Skin of body (tissue), 2 donors: Measurements from ENCODE around the gene RAB25. TPM values are rescaled to one million over a fixed set of nuclear protein-coding genes. Genes with fewer than 3 reads are reported as not detected.
A peak's percentile ranks its signal among the peaks of the same experiment; 100 is the strongest.
"Not testable (repeated sequence)": the region's sequence is repeated elsewhere in the genome, so short reads cannot be mapped to it uniquely, and the experiment has no call there.

ENCODE experiments used
- DNase-seq: peaks from one replicate; lab custom pipeline; 2025; lab: John Stamatoyannopoulos, UW
- total RNA-seq: library from RNA; depleted of rRNA; stranded (reverse); fragments of >200 nt; gene quantifications from one replicate; pipeline ENCODE4 v1.2.3, GENCODE V29; 2014

The RAB25 gene
- total RNA-seq, result 31.7 TPM

DNA sequence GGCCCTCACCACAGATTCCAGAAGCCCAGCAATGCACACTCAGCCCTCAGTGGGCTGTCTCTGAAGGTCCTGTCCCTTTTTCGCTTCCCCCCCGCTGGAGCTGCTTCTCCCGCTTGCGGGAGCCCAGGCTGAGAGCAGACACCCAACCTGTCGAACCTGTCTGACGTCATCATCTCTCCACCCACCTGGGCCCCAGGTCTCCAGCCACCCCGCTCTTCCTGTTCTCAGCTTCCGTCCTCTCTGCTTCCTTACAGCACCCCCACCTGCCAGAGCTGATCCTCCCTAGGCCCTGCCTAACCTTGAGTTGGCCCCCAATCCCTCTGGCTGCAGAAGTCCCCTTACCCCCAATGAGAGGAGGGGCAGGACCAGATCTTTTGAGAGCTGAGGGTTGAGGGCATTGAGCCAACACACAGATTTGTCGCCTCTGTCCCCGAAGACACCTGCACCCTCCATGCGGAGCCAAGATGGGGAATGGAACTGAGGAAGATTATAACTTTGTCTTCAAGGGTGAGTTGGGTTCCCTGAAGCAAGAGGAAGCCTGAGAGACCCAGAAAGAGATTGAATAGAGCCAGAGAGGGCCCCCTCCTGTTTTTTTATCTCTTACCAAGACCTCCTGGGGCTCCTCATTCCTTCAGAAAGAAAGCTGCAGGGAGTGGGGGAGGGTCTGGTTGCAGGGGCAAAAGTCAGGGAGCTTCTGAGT lies at the start of gene RAB25:
Gene RAB25 (plus strand): TSS at position 224 of the 700 bp plus-strand sequence. CDS start 241 bp downstream, at position 465.
- no peak for DNase-seq

DNA sequence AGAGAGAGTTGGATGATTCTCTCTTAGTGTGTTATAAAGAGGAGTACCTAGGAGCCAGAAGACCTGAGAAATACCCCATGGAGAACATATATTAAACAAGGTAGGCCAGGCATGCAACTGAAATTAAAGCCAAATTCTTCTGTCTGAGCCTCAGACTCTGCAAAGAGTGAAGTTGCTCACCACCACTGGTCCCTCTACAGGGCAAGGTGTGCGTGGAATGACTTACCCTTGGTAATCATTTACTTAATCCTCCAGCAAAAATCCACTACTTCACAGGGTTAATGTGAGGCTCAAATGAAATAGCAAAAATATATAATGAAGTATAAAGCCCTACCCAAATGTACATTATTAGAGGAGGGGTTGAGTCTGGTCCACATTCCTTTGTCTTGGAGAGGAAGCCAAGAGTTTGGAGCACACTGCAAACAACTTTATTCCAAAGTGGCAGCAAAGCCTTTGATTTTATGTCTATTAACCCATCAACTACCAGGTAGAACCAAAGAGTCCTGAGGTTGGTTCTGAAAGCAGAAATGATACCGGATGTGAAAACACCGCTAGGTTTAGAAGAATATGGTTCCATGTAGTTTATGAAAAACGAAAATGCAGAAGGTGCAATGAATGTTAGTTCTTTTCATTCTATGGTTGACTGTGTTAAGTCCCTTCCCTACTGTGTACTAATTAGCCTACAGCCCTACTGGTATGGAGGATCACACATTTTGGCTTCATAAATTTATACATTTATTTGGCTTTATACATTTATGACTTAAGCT lies 48.7 kb upstream of the RAB25 start:
- no peak for DNase-seq

DNA sequence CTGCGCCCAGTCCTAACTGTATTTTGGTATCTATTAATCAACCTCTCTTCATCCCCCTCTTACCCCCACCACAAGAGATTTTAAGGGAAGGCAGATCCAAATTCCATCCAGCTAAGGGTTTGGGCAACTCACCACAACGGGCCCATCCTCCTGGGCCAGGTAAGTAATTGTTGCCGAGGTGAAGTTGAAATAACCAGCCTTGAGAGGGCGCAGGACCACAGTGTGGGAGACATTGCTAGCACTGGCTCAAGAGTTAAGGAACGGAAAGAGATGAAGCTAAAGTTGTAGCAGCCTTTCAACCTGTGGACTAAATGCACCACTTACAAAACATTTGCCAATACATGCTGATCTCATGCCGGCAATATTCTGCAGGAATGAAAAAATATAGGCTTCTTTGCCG lies 46.1 kb upstream of the RAB25 start:
- no peak for DNase-seq

DNA sequence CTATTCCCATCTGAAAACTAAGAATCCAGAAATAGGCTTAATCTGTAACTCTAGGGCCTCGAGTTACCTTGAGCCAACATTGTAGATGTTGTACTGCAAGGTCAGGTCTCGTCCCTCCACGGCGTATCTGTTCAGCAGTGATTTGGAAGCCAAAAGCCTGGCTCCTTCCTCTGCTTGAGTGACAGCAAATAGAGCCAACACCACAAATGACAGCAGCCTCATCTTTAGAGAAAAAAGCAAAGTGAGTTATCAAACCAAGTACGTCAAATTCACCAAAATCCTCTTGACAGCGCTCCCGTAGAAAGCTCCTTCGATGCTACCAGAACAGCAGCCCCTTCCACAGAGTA lies 41.0 kb upstream of the RAB25 start:
- DNase-seq, result no peak

DNA sequence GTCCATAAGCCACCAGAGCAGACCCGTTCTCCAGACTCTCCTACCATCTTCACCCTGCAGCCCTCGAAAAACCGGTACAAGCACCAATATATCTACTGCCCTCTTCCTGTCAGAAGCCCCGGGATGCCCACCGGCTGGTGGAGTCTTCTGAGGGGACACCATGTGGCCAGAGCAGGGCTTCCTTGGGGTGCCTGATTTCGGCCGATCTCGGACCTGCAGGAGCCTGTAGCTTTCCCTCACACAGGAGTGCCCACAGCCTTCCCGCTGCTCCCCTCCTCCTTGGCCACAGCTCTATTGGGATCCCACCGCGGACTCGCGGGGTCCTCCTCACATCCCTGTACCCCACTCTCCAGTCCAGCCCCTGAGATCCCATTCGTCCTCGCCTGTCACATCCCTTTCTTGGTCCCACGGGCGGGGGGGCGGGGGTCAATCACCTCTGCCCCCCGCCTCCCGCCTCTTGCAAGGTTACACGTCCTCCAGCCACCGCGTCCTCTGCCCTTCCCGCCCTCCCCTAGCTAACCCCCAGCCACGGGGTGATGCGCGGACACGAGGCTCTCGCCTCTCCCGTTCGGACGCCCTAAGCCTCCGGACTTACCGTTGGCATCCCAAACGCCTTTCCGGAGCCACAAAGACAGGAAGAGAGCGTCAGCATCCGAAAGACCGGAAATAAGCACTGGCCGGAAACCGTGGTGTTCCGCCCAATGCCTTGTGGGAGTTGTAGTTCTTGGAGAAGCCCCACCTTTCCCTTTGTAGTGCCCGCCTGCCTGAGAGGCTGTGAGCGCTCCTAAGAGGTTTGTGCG lies 40.5 kb upstream of the RAB25 start, which contains the start of gene SSR2:
Gene SSR2 (minus strand): TSS at position 659 of the 800 bp plus-strand sequence. CDS start 784 bp downstream, outside the sequence.
- DNase-seq, result peak; percentile 93

DNA sequence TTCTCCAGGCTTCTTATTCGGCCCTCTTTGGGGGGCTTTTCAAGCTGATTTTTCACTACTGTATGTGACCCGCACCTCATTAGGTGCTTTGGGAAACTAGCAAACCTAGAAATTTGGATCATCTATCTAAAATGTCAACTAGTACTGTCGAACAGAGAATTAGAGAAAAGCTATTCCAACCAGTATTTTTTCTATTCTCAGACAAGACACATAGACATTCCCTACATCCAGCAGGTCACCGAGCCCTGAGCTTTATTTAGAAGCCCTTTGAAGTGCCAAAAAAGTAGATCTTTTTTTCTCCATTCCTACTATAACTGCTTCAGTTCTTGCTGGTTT lies 39.9 kb upstream of the RAB25 start:
- no peak for DNase-seq

DNA sequence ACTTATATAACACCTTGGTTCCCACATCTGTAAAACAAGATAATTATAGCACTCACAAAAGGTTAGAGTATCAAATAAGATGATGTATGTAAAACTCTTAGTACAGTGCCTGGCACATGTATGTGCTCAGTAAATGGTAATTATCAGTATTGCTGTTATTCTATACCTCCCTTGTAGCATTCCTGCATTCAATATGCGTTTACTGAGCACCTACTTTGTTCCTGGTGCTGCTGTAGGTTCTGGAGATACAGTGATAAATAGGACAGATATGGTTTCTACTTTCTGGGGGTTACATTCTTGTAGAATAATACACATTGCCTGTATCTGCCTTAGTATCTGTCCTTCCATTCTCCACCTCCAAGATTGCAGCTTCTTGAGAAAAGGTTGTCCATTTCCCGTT lies 39.0 kb upstream of the RAB25 start:
- no peak for DNase-seq

DNA sequence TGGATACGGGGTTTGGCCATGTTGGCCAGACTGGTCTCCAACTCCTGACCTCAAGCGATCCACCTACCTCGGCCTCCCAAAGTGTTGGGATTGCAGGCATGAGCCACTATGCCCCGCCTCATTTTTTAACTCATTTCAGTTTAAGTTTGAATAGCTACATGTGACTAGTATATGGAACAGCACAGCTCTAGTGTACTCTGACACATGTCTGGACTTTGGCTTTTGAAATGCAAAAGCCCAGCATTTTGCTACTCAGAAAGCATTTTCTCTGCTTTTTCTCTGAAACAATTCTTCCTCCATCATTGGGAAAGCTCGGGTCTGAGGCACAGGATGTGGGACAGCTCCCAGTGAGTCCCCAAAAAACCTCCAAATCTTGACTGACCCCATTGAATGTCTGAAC lies 36.2 kb upstream of the RAB25 start:
- DNase-seq, result no peak

DNA sequence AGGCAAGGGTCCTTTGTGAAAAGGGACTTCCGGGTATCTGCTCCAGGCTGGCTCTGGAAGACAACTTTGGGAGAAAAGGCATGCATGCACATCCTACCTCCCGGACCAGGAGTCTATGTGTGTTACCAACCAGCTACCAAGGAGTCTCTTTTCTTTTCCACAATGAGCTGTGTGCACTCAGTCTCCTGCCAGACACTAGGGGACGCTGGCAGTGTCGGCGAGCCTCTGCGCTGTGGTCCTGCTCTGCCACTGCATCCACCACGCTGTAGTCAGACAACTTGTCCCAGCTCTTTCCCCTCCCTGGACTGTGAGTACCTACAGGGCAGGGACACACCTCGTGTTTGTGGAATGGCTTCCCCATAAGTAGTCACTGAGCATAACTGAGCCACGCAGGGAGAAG lies 35.1 kb upstream of the RAB25 start:
- no peak for DNase-seq

DNA sequence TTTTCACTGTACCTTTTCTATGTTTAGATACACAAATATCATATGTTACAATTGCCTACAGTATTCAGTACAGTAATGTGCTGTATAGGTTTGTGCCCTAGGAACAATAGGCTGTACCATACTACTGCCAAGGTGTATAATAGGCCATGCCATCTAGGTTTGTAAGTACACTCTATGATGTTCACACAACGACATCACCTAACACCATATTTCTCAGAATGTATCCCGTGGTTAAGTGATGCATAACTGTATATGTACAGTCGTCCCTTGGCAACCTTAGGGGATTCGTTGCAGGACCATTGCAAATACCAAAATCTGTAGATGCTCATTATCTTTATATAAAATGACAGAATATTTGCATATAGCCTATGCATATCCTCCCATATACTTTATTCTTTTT lies 34.4 kb upstream of the RAB25 start:
- DNase-seq, result no peak

DNA sequence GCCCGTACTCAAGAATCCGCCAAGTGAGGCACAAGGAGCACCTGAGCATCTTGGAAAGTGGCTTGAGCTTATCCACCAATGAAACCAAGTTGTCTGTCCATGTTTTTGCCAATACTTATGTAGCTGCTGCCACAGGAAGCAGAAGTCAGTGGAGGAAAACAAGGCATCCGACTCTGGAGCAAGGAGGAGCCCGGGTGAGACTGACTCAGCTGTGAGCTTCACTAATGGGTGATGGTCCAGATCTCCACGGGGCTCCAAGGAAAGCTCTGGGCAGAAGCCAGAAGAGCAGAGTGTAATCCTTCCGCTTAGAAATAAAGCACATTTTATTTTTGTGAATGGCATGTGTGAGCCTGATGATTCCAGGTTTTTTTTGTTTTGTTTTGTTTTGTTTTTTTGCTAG lies 27.9 kb upstream of the RAB25 start:
- no peak for DNase-seq

DNA sequence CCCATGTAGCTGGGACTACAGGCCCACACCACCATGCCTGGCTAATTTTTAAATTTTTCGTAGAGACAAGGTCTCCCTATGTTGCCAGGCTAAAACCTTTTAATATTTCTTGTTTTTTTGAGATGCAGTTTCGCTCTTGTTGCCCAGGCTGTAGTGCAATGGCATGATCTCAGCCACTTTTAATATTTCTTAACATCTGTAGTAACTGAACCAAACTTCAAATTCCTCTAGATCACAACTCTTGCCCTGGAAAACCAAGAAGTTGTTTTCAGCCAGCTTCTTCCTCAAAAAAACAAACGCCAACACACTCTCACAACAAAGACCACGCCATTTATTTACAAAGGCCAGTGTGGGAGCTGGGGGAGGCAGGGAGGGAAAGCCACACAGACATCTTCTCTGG lies 26.0 kb upstream of the RAB25 start:
- not testable (repeated sequence) for DNase-seq

DNA sequence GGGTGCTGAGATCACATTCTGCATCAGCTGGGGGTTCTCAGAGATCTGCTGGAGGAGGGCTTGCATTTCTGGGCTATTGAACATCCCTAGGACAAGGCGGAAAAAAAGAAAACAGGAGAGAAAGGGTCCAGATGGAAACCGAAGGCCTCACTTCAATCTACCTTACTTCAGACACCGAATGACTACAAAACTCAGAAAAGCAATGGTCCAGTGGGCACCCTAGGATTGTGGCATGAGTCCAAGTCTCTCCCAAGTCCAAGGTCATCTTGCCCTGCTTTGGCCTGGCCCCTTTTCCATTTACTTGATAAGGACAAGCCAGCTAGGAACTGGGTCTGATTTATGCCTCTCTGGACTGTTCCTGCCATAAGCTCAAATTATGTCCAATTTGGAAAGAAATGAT lies 18.1 kb upstream of the RAB25 start:
- no peak for DNase-seq

DNA sequence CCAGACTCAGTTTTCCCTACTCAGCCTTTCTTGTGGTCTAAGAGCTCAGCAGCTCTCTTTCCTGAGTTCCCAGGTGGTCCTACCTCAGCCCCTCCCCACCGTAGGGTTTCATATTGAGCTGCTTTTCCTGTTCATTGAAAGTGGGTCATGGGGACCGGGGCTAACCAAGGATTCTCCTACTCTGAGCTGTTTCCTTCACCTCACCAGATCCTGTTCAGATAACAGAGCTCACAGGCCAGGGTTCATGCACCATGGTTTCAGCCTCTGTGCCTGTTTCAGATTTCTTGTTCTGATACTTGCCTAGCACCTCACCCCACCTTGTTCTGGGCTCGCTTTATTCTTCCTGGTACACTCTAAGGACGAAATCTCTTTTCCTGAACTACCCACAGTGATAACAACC lies 15.9 kb upstream of the RAB25 start:
- no peak for DNase-seq

DNA sequence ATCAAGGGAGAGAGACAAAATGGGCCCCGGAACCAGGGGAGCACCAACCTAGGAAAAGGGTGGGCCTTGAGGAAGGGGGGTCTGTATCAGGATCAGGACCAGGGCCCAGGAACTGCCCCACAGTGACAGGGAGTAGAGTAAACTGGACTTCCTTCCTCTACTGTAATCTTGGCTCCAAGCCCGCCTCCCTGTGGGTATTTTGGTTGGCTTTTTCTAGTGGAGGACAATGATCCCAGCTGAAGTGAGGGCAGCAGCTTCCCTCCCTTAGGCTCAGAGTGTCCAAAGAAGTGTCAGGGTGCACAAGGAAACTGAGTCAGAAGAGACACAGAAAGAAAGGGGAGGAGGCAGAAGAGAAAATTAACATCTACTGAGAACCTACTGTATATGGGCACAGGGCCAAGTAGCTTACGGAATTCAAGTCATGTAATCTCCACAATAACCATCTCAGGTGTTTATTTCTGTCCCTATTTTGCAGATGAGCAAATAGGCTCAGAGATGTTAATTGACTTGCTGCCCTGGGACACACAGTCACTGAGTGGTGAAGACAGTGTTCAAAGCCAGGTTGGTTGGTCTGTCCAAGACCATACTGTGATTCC lies 12.2 kb upstream of the RAB25 start:
- no peak for DNase-seq

DNA sequence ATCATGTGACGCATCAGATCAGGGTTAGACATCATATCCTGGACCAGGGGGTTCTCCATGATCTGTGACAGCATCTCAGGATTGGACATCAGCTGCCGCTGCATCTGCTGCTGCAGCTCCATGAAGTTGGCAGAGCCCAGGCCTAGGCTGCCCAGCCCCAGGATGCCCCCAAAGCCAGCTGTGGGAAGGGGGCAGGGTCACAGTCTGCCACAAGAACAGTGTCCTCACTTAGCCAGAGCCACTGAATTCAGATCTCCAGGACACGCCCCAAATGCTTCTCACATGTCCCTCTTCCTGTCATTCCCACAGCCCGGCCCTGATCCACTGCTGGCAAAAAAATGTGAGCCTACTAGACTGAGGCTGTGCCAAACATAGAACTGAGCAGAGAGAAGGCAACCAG lies 10.6 kb upstream of the RAB25 start:
- DNase-seq, result no peak

DNA sequence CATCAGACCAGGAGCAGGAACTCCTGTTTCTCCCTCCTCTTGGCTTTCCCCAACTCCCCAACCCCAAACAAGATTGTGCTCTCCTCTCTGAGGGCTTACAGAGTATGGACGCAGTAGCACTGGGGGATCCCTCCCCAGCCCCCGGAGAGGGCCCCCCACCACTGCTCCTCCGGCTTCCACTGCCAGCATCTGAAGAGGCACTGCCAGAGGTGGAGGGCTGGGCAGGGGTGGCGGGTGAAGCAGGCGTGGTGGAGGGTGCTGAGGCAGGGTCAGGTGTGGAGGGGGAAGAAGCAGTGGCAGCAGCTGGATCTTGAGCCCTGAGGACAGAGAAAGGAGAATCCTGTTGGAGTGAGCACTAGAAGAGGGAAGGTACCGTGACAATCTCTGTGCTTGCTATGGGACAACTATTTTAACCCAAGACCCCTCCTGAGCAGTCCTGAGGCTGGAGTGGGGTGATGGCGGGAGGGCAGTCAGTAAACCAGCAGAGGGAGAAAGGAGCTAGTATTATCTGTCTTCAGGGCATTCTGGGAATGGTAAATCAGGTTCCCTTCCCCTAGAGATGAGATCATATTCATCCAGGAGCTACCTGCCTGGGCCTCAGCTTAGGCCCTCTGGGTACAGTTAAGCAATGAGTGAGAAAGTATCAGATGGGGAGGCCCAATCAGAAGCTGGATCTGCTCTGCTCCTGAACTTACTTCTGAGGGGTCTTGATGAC lies 9.8 kb upstream of the RAB25 start:
- no peak for DNase-seq

DNA sequence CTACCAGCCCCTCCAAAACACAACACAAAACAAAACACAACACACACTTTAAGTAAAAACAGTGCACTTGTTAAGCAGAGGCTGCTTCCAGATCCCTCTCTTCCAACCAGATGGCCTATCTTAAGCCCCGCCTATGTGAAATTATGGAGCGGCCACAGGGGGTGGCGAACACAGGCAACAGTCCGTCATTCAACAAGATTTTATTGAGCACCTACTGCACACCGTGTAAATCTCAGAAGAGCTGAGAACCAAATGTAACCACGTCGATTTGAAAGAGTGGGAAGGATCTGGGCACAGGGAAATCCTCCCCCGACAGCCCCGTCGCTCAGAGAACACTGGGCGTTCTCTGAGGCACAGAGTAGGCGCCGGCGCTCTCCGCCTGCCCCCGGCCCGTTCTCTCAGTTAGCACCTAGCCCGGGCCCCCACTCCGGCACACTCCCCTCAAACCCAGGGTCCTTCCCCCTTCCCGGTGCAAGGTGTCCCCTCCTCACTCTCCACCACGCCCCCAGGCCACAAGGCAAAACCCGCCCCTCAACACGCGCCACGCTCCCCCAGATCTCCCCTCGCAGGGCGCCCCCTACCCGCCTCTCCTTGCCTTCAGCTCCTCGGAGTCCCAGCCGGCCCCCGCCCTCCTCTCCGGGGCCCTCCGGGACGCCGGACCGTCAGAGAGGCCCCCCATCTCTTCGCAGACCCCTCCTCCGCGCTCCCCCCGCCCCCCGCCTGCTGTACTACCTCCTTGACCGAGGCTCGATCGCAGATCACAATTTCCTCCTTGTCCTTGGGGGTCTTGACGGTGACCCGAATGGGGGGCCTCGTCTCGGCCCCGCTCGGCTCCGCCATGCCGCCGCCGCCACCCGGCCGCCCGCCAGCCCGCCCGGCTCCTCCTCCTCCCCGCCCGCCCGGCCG lies 7.8 kb upstream of the RAB25 start:
- DNase-seq, result peak; percentile 47

DNA sequence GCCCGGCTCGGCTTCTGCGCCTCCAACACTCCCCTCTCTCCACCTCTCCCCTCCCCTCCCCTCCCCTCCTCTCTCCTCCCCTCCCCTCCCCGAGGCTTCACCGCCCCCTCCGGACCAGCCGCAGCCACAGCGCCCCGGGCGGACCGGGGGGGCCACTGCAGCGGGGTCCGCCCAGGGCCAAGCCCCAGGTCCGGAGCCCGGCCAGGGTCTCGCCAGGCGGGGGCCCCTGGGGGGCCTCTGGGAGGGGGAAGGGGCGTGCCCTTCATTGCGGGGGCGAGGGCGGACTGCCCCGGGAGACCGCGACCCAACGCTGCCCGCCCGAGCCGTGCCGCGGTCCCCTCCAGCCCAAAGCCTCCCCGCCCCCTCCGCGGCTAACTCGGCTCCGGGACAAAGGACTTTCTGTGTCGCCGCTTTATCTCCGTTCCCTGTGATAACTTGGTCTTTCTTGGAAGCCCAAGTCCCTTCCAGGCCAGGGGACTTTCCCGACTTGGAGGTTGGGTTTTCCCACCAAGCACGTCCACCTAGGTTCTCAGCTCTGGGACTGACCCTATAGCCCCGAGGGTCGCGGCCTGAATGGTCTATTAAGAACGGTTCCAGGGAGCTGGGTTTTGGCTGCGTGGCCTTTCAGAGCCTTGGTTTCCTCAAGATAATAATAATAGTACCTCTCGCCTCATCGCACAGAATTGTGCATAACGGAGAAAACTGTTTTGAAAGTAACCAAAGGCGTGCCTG lies 7.0 kb upstream of the RAB25 start, which contains the start of gene UBQLN4:
Gene UBQLN4 (minus strand): TSS at position 31 of the 732 bp plus-strand sequence. CDS start 97 bp downstream, outside the sequence.
- peak; percentile 78 for DNase-seq
